Smooth muscle cell (in vitro differentiated cells): Measurements from ENCODE around the gene LARP4B. TPM values are rescaled to one million over a fixed set of nuclear protein-coding genes. Genes with fewer than 3 reads are reported as not detected.

Experiments used
- DNase-seq: peaks from one replicate; lab custom pipeline; 2025; ENCODE audit not compliant: unreplicated experiment; lab: John Stamatoyannopoulos, UW
- H2AFZ ChIP-seq: fragments of 200-600 bp; sonication (generic); 2 replicates; pipeline ENCODE4 v1.6.0; 2016; ENCODE audit warnings: antibody characterized with exemption, low read depth, mild to moderate bottlenecking
- H3F3A ChIP-seq: fragments of 200-600 bp; sonication (generic); 2 replicates; pipeline ENCODE4 v1.6.0; 2017; ENCODE audit warnings: antibody characterized with exemption, low read depth
- H3K27ac ChIP-seq: fragments of 200-600 bp; sonication (generic); 2 replicates; pipeline ENCODE4 v1.5.1; 2016; ENCODE audit warnings: low read depth, mild to moderate bottlenecking
- H3K27me3 ChIP-seq: fragments of 200-600 bp; sonication (generic); 2 replicates; pipeline ENCODE4 v1.6.1; 2016; ENCODE audit warnings: low read depth, mild to moderate bottlenecking
- H3K36me3 ChIP-seq: fragments of 200-600 bp; sonication (generic); 2 replicates; pipeline ENCODE4 v1.5.1; 2016; ENCODE audit warnings: low read depth
- H3K4me1 ChIP-seq: fragments of 200-600 bp; sonication (generic); 2 replicates; pipeline ENCODE4 v1.5.1; 2016; ENCODE audit warnings: low read depth
- H3K4me2 ChIP-seq: fragments of 200-600 bp; sonication (generic); 2 replicates; pipeline ENCODE4 v1.6.0; 2016; ENCODE audit warnings: mild to moderate bottlenecking
- H3K4me3 ChIP-seq: fragments of 200-600 bp; sonication (generic); 2 replicates; pipeline ENCODE4 v1.5.1; 2016; ENCODE audit warnings: mild to moderate bottlenecking
- H3K79me2 ChIP-seq: fragments of 200-600 bp; sonication (generic); 2 replicates; pipeline ENCODE4 v1.6.0; 2016; ENCODE audit warnings: low read depth, mild to moderate bottlenecking
- H3K9ac ChIP-seq: fragments of 200-600 bp; sonication (generic); 2 replicates; pipeline ENCODE4 v1.6.0; 2016; ENCODE audit warnings: low read depth
- H3K9me3 ChIP-seq: fragments of 200-600 bp; sonication (generic); replicated peaks from 2 replicates; pipeline ENCODE4 v1.5.1; 2016; ENCODE audit warnings: low read depth
- H4K20me1 ChIP-seq: fragments of 200-600 bp; sonication (generic); 2 replicates; pipeline ENCODE4 v1.6.0; 2016; ENCODE audit warnings: low read depth
- CTCF ChIP-seq: fragments of 200-600 bp; sonication (generic); IDR thresholded peaks from 2 replicates; pipeline ENCODE4 v1.5.1; 2017; ENCODE audit warnings: borderline replicate concordance, mild to moderate bottlenecking, antibody characterized with exemption; ENCODE audit not compliant: insufficient read depth, poor library complexity, severe bottlenecking
- WGBS: methylation state at CpG from one replicate; pipeline ENCODE4 v1.1.7; 2016; ENCODE audit warnings: low lambda C conversion rate; 5-methylcytosine and 5-hydroxymethylcytosine counted together
- polyA plus RNA-seq: library from polyadenylated mRNA; unstranded; fragments of >200 nt; fragmentation: Nextera tagmentation; extraction: Ambion mirVana; gene quantifications from 2 replicates; pipeline ENCODE4 v1.2.1, GENCODE V29; 2016
- total RNA-seq: library from RNA; depleted of rRNA; stranded (reverse); fragments of >200 nt; gene quantifications from 2 replicates; pipeline ENCODE4 v1.2.3, GENCODE V29; 2014

LARP4B gene
- total RNA-seq (23.6 and 24.9 TPM in 2 replicates), polyA plus RNA-seq (16.7 and 28.8 TPM in 2 replicates)

- Histone ChIP-seq H3F3A (no peaks in the 10 kb centered on the region), H3K36me3 (no peaks in the 10 kb centered on the region), H3K27me3 (no peaks in the 10 kb centered on the region), H3K4me2 (peak within 1 kb of the TSS; percentile 94), H4K20me1 (peaks cover 40% of the 10 kb centered on the region), H3K4me1 (peaks cover 9% of the 10 kb centered on the region), H3K9me3 (no peaks in the 10 kb centered on the region), H2AFZ (no peak within 1 kb of the TSS), H3K9ac (peak within 1 kb of the TSS; percentile 96), H3K79me2 (peaks cover 41% of the 10 kb centered on the region), H3K4me3 (peak within 1 kb of the TSS; percentile 91), H3K27ac (peak within 1 kb of the TSS; percentile 87)
- TF ChIP-seq CTCF: no peak
- peak; percentile 83 for DNase-seq
- WGBS: 2% methylated on average over 51 of the region's 137 CpGs
These were observed at the start of gene LARP4B for GRCh38 chr10:931326-932318. TSS of gene LARP4B (minus strand) at chr10:931705. CDS start at chr10:885721, 45,984 bp downstream.

GRCh38 chr10:980468-981093 lies 49.1 kb upstream of the LARP4B start:
- Histone ChIP-seq H3K9me3 (no peaks in the 10 kb centered on the region), H3K27ac (no peak overlapping the region), H3F3A (no peaks in the 10 kb centered on the region), H3K4me2 (no peak overlapping the region), H3K9ac (no peak overlapping the region), H2AFZ (no peak overlapping the region), H3K27me3 (no peaks in the 10 kb centered on the region), H3K4me1 (no peaks in the 10 kb centered on the region), H3K36me3 (no peaks in the 10 kb centered on the region), H3K79me2 (no peaks in the 10 kb centered on the region), H4K20me1 (no peaks in the 10 kb centered on the region), H3K4me3 (no peak overlapping the region)
- WGBS: 96% methylated on average over 5 of the region's 5 CpGs
- DNase-seq: no peak
- TF ChIP-seq CTCF: no peak

DNA sequence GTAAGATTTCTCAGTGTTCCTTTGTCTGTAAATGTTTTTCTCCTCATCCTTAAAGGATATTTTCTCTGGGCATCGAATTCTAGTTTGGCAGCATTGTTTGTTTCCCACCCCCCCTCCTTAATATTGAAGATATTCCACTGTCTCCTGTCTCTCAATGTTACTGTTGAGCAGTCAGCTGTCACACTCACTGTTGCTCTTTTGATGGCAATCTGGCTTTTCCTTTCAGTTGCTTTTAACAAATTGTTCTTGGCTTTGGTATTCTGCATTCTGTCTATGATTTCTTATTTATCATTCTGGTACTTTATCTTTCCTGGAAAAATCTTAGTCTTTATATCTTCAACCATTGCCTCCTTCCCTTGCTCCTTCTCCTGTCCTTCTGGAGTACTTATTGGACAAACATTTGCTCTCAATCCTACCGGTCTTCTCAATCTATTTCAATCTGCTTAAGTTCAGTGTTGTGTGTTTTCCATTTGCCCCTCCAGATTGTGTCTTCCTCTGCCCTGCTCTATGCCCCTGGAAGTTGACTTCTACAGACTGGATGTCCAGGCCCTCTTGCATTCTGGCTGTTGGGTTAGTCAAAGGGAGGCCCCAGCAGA lies 47.4 kb upstream of the LARP4B start:
- no peaks in the 10 kb centered on the region for H3K27me3 ChIP-seq
- H3K9me3 ChIP-seq: no peaks in the 10 kb centered on the region
- 93% methylated on average over 2 of the region's 2 CpGs for WGBS

More for the DNA sequence above, 47.4 kb upstream of the LARP4B start:
- Histone ChIP-seq H3F3A (no peaks in the 10 kb centered on the region), H2AFZ (no peak overlapping the region), H4K20me1 (no peaks in the 10 kb centered on the region), H3K4me1 (no peaks in the 10 kb centered on the region), H3K79me2 (no peaks in the 10 kb centered on the region), H3K9ac (no peak overlapping the region), H3K4me3 (no peak overlapping the region), H3K36me3 (no peaks in the 10 kb centered on the region), H3K27ac (no peak overlapping the region), H3K4me2 (no peak overlapping the region)
- no peak for TF ChIP-seq CTCF
- DNase-seq: no peak
